SU-DHL-6 (cell line): Measurements from ENCODE around the gene PANX2.

Experiments
- H2AFZ ChIP-seq: fragments of 200-600 bp; sonication (generic); 2 replicates; pipeline ENCODE4 v1.6.1; 2014; ENCODE audit warnings: low read depth, mild to moderate bottlenecking, moderate library complexity, mixed read lengths, antibody characterized with exemption, low read length; ENCODE audit not compliant: severe bottlenecking
- H3F3A ChIP-seq: fragments of 200-600 bp; shearing (Covaris generic); 2 replicates; pipeline ENCODE4 v1.6.0; 2016; ENCODE audit warnings: antibody characterized with exemption, mild to moderate bottlenecking; ENCODE audit not compliant: insufficient read depth
- H3K27ac ChIP-seq: fragments of 200-600 bp; sonication (generic); 2 replicates; pipeline ENCODE4 v1.5.1; 2016; ENCODE audit warnings: low read depth, mild to moderate bottlenecking, low read length, moderate library complexity, mixed read lengths
- H3K27me3 ChIP-seq: fragments of 200-600 bp; sonication (generic), shearing (Covaris generic); 2 replicates; pipeline ENCODE4 v1.6.0; 2014; ENCODE audit warnings: mild to moderate bottlenecking, low read length
- H3K36me3 ChIP-seq: fragments of 200-600 bp; sonication (generic); 2 replicates; pipeline ENCODE4 v1.6.1; 2014; ENCODE audit warnings: mild to moderate bottlenecking, low read length, mixed read lengths
- H3K4me2 ChIP-seq: fragments of 300-600, 200-600 bp; shearing (Covaris generic), sonication (generic); 2 replicates; pipeline ENCODE4 v1.6.0; 2014; ENCODE audit warnings: low read length, low read depth, mild to moderate bottlenecking; ENCODE audit not compliant: poor library complexity, severe bottlenecking
- H3K4me3 ChIP-seq: fragments of 200-600 bp; sonication (generic); 2 replicates; pipeline ENCODE4 v1.5.1; 2014; ENCODE audit warnings: antibody characterized with exemption, low read length, mild to moderate bottlenecking, mixed read lengths; ENCODE audit not compliant: insufficient read depth, poor library complexity, severe bottlenecking
- H3K79me2 ChIP-seq: fragments of 200-600 bp; sonication (generic); 2 replicates; pipeline ENCODE4 v1.6.1; 2014; ENCODE audit warnings: mild to moderate bottlenecking, low read length, moderate library complexity; ENCODE audit not compliant: insufficient read depth
- H3K9ac ChIP-seq: fragments of 200-600 bp; sonication (generic); 2 replicates; pipeline ENCODE4 v1.7.0; 2014; ENCODE audit warnings: mild to moderate bottlenecking, low read length
- H3K9me2 ChIP-seq: fragments of 200-600 bp; sonication (generic); replicated peaks from 2 replicates; pipeline ENCODE4 v1.6.1; 2014; ENCODE audit warnings: low read length; ENCODE audit not compliant: insufficient read depth
- H3K9me3 ChIP-seq: fragments of 200-600 bp; sonication (generic); 2 replicates; pipeline ENCODE4 v1.6.1; 2014; ENCODE audit warnings: low read length, mixed read lengths; ENCODE audit not compliant: insufficient read depth
- H4K20me1 ChIP-seq: fragments of 200-600 bp; sonication (generic); 2 replicates; pipeline ENCODE4 v1.6.1; 2014; ENCODE audit warnings: low read depth, mild to moderate bottlenecking, antibody characterized with exemption, low read length, moderate library complexity, mixed read lengths
- CTCF ChIP-seq: fragments of 200-600 bp; sonication (generic); IDR thresholded peaks from one replicate; pipeline ENCODE4 v1.5.1; 2017; ENCODE audit warnings: antibody characterized with exemption, mild to moderate bottlenecking, low read length, moderate library complexity; ENCODE audit not compliant: insufficient read depth, poor library complexity, severe bottlenecking
- EZH2phosphoT487 ChIP-seq: fragments of 200-600 bp; sonication (generic), shearing (Covaris generic); conservative IDR thresholded peaks from 2 replicates; pipeline ENCODE4 v1.6.1; 2018; ENCODE audit warnings: mild to moderate bottlenecking, antibody characterized with exemption, low read length, moderate library complexity, mixed read lengths

Gene PANX2

GRCh38 chr22:50125029-50125428 lies 45.5 kb upstream of the PANX2 start:
- TF ChIP-seq EZH2phosphoT487 (no peak), CTCF (no peak)
- H3K79me2 ChIP-seq = no peaks in the 10 kb centered on the region
- peaks cover 5% of the 10 kb centered on the region; the same call in 1 of the 2 replicates for H3K9me3 ChIP-seq
- H3K9me2 ChIP-seq = no peaks in the 10 kb centered on the region
- no peaks in the 10 kb centered on the region for H3K27me3 ChIP-seq
- no peak overlapping the region for H3K4me2 ChIP-seq
- H3K9ac ChIP-seq = no peak overlapping the region
- no peaks in the 10 kb centered on the region for H3K36me3 ChIP-seq
- H4K20me1 ChIP-seq = no peaks in the 10 kb centered on the region
- H3K4me3 ChIP-seq = no peak overlapping the region
- H3F3A ChIP-seq = no peaks in the 10 kb centered on the region
- no peak overlapping the region for H3K27ac ChIP-seq
- H2AFZ ChIP-seq = no peak overlapping the region

DNA sequence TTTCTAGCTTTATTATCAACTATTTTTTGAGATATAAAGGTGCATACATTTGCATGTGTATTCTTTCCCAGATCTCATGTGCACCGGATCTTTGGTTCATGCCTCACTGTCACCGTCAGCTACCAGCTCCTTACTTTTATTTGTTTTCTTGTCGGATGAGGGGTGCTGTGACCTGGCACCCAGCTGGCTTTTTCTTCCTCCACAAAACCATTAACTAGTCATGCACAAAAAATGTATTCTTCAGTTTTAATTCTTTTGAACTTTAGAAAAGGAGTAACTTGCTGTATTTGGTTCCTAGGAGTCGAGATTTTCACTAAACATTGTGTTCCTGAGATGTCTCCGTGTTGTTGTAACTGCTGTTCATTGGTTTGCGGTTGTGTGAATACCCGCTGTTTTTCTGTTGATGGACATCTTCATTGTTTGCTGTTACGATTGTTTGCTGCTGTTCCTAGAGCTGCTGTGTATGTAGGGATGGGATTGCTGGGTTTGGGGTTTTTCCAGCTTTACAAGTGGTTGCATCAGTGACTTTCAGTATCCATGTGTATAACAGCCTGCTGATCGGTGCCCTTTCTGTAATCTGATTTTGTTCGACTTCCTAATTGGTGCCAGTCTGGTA lies 41.3 kb upstream of the PANX2 start:
- no peaks in the 10 kb centered on the region for H3K36me3 ChIP-seq
- no peak overlapping the region for H3K27ac ChIP-seq
- no peak overlapping the region for H3K4me3 ChIP-seq
- no peak overlapping the region for H3K9ac ChIP-seq
- H3F3A ChIP-seq = no peaks in the 10 kb centered on the region
- H3K27me3 ChIP-seq = 0 out of 2 replicates have a peak, but pooled peaks cover 3% of the 10 kb centered on the region
- H3K4me2 ChIP-seq = no peak overlapping the region
- H3K9me2 ChIP-seq = no peaks in the 10 kb centered on the region
- no peaks in the 10 kb centered on the region for H4K20me1 ChIP-seq
- TF ChIP-seq CTCF = no peak
- no peak for TF ChIP-seq EZH2phosphoT487
- no peak overlapping the region for H2AFZ ChIP-seq
- no peaks in the 10 kb centered on the region for H3K9me3 ChIP-seq
- no peaks in the 10 kb centered on the region for H3K79me2 ChIP-seq

DNA sequence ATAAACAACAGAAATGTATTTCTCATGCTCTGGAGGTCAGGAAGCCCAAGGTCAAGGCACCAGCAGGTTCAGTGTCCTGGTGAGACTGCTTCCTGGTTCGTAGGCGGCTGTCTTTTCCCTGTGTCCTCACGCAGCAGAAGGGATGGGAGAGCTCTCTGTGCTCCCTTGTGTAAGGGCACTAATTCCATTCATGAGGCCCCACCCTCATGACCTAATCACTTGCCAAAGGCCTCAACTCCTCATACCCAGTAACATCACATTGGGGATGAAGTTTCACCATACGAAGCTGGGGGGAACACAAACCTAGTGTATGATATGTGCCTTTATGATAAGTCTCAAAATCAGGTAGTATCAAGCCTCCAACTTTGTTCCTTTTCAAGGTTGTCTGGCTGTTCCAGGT lies 38.6 kb upstream of the PANX2 start:
- H3K79me2 ChIP-seq = no peaks in the 10 kb centered on the region
- H3K4me3 ChIP-seq = no peak overlapping the region
- no peaks in the 10 kb centered on the region for H3K9me3 ChIP-seq
- no peak overlapping the region for H3K9ac ChIP-seq
- no peak overlapping the region for H3K4me2 ChIP-seq
- no peaks in the 10 kb centered on the region for H3F3A ChIP-seq
- H3K27me3 ChIP-seq = 0 out of 2 replicates have a peak, but pooled peaks cover 3% of the 10 kb centered on the region
- H3K27ac ChIP-seq = no peak overlapping the region
- H2AFZ ChIP-seq = no peak overlapping the region
- no peaks in the 10 kb centered on the region for H3K9me2 ChIP-seq
- no peaks in the 10 kb centered on the region for H4K20me1 ChIP-seq
- H3K36me3 ChIP-seq = no peaks in the 10 kb centered on the region
- no peak for TF ChIP-seq CTCF
